A673 (cell line): ENCODE measurements around the gene CDC14C.

ENCODE experiments used
- CTCF ChIP-seq: fragments of 300-800, 200-600 bp; sonication (generic); conservative IDR thresholded peaks from 2 replicates; pipeline ENCODE4 v1.5.1; 2017; ENCODE audit warnings: low read depth, mild to moderate bottlenecking, antibody characterized with exemption, low read length, moderate library complexity, mixed read lengths
- EZH2 ChIP-seq: fragments of 200-600 bp; sonication (generic); IDR thresholded peaks from 2 replicates; pipeline ENCODE4 v1.6.1; 2017; ENCODE audit warnings: borderline replicate concordance, low read depth, mild to moderate bottlenecking, mixed read lengths, antibody characterized with exemption, low read length; ENCODE audit not compliant: poor library complexity, severe bottlenecking

- TF ChIP-seq CTCF (no peak), EZH2 (no peak)
These were observed 8.0 kb downstream of the CDC14C start for GRCh38 chr7:48932126-48932910.
